A549 treated with dexamethasone at 1 μM for 4 hours (cell line): ENCODE data around the gene IMPG1. TPM values are rescaled to one million over a fixed set of nuclear protein-coding genes. Genes with fewer than 3 reads are reported as not detected.

Experiments
- total RNA-seq: library from RNA; stranded (reverse); fragments of 200-300 nt; extraction: Qiagen RNA extraction; gene quantifications from 5 replicates; pipeline ENCODE4 v1.2.3, GENCODE V29; 2022

The IMPG1 gene
- not detected in 5 replicates for total RNA-seq

GRCh38 chr6:76072562-76072961 lies at the start of gene IMPG1:
IMPG1 (minus strand) TSS chr6:76072662; CDS start chr6:76072488, 174 bp downstream.

